Prostate gland (tissue), 2 donors: Measurements from ENCODE around the gene TIE1.

Experiments
- POLR2A ChIP-seq: fragments of 450-650 bp; IDR thresholded peaks from one replicate; pipeline ENCODE4 v1.6.1; 2016; ENCODE audit warnings: antibody characterized with exemption, mild to moderate bottlenecking
- POLR2AphosphoS5 ChIP-seq: sonication (generic); formaldehyde crosslinking; IDR thresholded peaks from one replicate; pipeline ENCODE4 v1.6.1; 2017; ENCODE audit warnings: antibody characterized with exemption
- TF ChIP-seq, protein P1 (sequence below), 4 experiments: fragments of 200-600 bp in 2 of 4; fragments of 450-650 bp in 2 of 4; sonication (generic) in 2 of 4; IDR thresholded peaks; 1 replicate in 3 of 4; 2 replicates in 1 of 4; pipeline ENCODE4 v1.5.1; 2016 to 2019; ENCODE audit warnings: antibody characterized with exemption in 4 of 4, mild to moderate bottlenecking in 2 of 4, moderate library complexity in 2 of 4

DNA sequence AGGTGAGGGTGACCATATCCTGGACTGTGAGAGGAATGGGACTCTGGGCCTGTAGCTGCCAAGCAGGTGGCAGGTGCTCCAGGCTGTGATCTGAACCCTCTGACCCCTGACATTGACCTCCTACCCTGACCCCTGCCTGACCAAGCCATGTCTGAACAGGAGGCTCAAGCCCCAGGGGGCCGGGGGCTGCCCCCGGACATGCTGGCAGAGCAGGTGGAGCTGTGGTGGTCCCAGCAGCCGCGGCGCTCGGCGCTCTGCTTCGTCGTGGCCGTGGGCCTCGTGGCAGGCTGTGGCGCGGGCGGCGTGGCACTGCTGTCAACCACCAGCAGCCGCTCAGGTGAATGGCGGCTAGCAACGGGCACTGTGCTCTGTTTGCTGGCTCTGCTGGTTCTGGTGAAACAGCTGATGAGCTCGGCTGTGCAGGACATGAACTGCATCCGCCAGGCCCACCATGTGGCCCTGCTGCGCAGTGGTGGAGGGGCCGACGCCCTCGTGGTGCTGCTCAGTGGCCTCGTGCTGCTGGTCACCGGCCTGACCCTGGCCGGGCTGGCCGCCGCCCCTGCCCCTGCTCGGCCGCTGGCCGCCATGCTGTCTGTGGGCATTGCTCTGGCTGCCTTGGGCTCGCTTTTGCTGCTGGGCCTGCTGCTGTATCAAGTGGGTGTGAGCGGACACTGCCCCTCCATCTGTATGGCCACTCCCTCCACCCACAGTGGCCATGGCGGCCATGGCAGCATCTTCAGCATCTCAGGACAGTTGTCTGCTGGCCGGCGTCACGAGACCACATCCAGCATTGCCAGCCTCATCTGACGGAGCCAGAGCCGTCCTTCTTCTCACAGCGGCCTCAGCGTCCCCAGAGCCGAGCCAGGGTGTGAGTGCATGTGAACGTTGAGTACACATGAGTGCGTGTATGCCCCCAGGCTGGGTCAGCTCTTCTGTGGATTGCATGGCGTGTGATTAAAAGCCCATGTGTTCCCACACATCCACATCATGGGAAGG, 27.9 kb upstream of the TIE1 start:
- TF ChIP-seq, protein P1, sequence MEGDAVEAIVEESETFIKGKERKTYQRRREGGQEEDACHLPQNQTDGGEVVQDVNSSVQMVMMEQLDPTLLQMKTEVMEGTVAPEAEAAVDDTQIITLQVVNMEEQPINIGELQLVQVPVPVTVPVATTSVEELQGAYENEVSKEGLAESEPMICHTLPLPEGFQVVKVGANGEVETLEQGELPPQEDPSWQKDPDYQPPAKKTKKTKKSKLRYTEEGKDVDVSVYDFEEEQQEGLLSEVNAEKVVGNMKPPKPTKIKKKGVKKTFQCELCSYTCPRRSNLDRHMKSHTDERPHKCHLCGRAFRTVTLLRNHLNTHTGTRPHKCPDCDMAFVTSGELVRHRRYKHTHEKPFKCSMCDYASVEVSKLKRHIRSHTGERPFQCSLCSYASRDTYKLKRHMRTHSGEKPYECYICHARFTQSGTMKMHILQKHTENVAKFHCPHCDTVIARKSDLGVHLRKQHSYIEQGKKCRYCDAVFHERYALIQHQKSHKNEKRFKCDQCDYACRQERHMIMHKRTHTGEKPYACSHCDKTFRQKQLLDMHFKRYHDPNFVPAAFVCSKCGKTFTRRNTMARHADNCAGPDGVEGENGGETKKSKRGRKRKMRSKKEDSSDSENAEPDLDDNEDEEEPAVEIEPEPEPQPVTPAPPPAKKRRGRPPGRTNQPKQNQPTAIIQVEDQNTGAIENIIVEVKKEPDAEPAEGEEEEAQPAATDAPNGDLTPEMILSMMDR (IDR thresholded peaks at IDR 0.05), result no peak
- TF ChIP-seq POLR2AphosphoS5 (no peak), POLR2A (no peak)
